Muscle layer of colon (tissue), 2 donors: Measurements from ENCODE around the gene ELOB.

ENCODE experiments used
- H3K27ac ChIP-seq: one replicate; pipeline ENCODE4 v1.7.0; 2013; ENCODE audit warnings: low read depth, mild to moderate bottlenecking, low read length, moderate library complexity
- H3K27me3 ChIP-seq, 2 donors: one replicate each; pipeline ENCODE4 v1.7.0; 2013; ENCODE audit warnings: low read length in 2 of 2, mild to moderate bottlenecking in 2 of 2; ENCODE audit not compliant: insufficient read depth in 2 of 2, control insufficient read depth in 1 of 2
- H3K36me3 ChIP-seq: one replicate; pipeline ENCODE4 v1.7.0; 2013; ENCODE audit warnings: mild to moderate bottlenecking, low read length; ENCODE audit not compliant: insufficient read depth
- H3K4me1 ChIP-seq: one replicate; pipeline ENCODE4 v1.7.0; 2013; ENCODE audit warnings: mild to moderate bottlenecking, low read length; ENCODE audit not compliant: insufficient read depth
- H3K4me3 ChIP-seq, 2 donors: one replicate each; pipeline ENCODE4 v1.7.0; 2013; ENCODE audit warnings: low read length in 2 of 2, low read depth in 1 of 2, mild to moderate bottlenecking in 1 of 2, moderate library complexity in 1 of 2
- H3K9ac ChIP-seq: one replicate; pipeline ENCODE4 v1.7.0; 2013; ENCODE audit warnings: low read length
- H3K9me3 ChIP-seq: one replicate; pipeline ENCODE4 v1.7.0; 2013; ENCODE audit warnings: mild to moderate bottlenecking, low read length
- donor health status: abdominal sarcoma.
- donor health status: Adenocarcinoma of cecum.

ELOB gene

GRCh38 chr16:2818272-2818876 is 41.3 kb upstream of the ELOB start:
- Histone ChIP-seq H3K9ac (no peak overlapping the region), H3K4me3 (no peak overlapping the region), H3K9me3 (no peaks in the 10 kb centered on the region), H3K36me3 (no peaks in the 10 kb centered on the region), H3K27ac (no peak overlapping the region), H3K27me3 (peaks cover 0 to 7% of the 10 kb centered on the region in 2 donors), H3K4me1 (no peaks in the 10 kb centered on the region)

- Histone ChIP-seq H3K36me3 (no peaks in the 10 kb centered on the region), H3K4me1 (no peaks in the 10 kb centered on the region), H3K9me3 (no peaks in the 10 kb centered on the region), H3K27me3 (peaks cover 0 to 7% of the 10 kb centered on the region in 2 donors), H3K4me3 (no peak overlapping the region), H3K9ac (no peak overlapping the region), H3K27ac (no peak overlapping the region)
Measured at GRCh38 chr16:2817340-2818271, 40.5 kb upstream of the ELOB start.

- H3K36me3 ChIP-seq, result no peaks in the 10 kb centered on the region
- peaks cover 0 to 7% of the 10 kb centered on the region in 2 donors for H3K27me3 ChIP-seq
- no peak within 1 kb of the TSS for H3K27ac ChIP-seq
- H3K4me1 ChIP-seq, result no peaks in the 10 kb centered on the region
- no peaks in the 10 kb centered on the region for H3K9me3 ChIP-seq
- no peak within 1 kb of the TSS for H3K9ac ChIP-seq
- no peak within 1 kb of the TSS for H3K4me3 ChIP-seq
Measured at GRCh38 chr16:2816751-2817339, 39.8 kb upstream of the ELOB start, which contains the start of gene PRSS21. Gene PRSS21, plus strand, starts transcription at chr16:2817237. Its CDS starts 32 bp downstream, at chr16:2817269.

DNA sequence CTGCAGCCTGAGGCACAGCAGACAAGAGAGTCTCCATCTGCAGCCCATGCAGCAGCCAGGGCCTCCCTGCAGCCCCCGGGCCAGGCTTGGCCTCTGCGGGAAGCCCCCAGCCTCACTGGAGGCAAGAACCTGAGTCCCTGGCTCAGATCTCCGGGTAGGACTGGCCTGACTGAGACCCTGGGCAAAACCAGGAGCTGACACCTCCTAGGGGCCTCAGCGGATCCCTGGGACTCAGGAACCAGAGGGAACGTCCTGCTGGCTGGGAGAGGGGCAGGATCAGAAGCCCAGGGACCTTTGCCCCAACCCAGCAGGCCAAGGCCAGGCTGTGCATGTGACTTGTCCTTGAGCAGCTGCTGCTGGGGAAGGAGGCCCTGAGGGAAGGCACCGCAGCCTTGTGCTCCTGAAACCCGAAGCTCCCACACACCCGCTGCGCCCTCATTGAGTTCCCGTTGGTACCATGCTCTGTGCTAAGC is 38.3 kb upstream of the ELOB start:
- Histone ChIP-seq H3K27me3 (peaks cover 0 to 7% of the 10 kb centered on the region in 2 donors), H3K36me3 (no peaks in the 10 kb centered on the region), H3K4me1 (no peaks in the 10 kb centered on the region), H3K27ac (no peak overlapping the region), H3K9ac (no peak overlapping the region), H3K9me3 (no peaks in the 10 kb centered on the region), H3K4me3 (no peak overlapping the region)

DNA sequence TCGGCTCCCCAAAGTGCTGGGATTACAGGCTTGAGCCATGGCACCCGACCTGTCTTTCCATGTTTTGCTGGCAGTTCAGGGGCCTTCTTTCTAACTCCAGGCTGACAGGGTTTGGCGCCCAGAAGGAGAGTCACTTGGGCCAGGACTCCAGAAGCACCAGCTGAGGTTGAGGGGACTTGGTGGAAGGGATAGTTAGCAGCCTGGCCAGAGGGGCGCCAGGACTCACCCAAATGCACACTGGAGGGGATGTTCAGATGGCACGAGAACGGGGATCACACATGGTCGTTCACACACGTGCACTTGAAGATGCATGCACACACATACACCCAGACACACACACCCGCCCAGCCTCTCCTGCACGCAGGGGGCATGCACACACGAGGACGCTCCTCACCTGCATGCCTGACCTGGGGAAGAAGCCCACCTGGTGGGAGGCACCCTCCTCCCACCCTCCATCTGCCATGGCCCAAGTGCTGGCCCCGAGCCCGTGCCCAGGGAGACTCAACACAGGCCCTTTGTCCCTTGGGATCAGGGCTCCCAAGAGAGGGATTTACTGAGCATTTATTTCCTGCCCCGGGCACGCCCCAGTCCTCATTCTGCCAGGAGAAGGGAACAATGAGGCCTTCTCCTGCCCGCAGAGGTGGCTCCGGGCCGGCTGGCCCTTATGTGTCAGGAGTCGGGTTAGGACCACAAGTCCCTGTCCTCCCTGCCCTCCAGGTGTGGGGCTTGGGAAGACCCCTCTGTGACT is 37.6 kb upstream of the ELOB start:
- no peaks in the 10 kb centered on the region for H3K4me1 ChIP-seq
- H3K9ac ChIP-seq, result no peak overlapping the region
- no peak overlapping the region for H3K4me3 ChIP-seq
- H3K9me3 ChIP-seq, result no peaks in the 10 kb centered on the region
- H3K27me3 ChIP-seq, result peaks cover 0 to 7% of the 10 kb centered on the region in 2 donors
- H3K36me3 ChIP-seq, result no peaks in the 10 kb centered on the region
- no peak overlapping the region for H3K27ac ChIP-seq

DNA sequence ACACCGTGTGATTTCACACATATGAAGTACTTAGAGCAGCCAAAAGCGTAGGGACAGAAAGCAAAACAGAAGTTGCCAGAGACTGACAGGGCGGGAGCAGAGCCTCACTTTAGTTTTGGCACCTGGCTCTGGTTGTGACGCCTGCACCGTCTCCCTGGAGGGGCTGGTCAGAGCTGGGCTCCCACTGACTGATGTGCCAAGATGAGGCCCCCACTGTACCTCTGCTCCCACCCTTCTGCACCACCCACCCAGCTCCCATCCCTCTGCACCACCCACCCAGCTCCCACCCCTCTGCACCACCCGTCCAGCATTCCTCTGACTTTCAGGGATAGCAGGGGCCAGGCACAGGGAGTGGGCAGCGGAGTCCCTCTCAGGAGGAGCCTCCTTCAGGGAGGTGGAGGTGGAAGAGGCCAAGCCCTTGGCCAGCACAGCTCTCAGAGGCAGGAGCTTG is 36.7 kb upstream of the ELOB start:
- H3K9ac ChIP-seq, result no peak overlapping the region
- H3K27me3 ChIP-seq, result peaks cover 0 to 7% of the 10 kb centered on the region in 2 donors
- H3K4me1 ChIP-seq, result no peaks in the 10 kb centered on the region
- H3K4me3 ChIP-seq, result no peak overlapping the region
- no peaks in the 10 kb centered on the region for H3K36me3 ChIP-seq
- H3K27ac ChIP-seq, result no peak overlapping the region
- H3K9me3 ChIP-seq, result no peaks in the 10 kb centered on the region

DNA sequence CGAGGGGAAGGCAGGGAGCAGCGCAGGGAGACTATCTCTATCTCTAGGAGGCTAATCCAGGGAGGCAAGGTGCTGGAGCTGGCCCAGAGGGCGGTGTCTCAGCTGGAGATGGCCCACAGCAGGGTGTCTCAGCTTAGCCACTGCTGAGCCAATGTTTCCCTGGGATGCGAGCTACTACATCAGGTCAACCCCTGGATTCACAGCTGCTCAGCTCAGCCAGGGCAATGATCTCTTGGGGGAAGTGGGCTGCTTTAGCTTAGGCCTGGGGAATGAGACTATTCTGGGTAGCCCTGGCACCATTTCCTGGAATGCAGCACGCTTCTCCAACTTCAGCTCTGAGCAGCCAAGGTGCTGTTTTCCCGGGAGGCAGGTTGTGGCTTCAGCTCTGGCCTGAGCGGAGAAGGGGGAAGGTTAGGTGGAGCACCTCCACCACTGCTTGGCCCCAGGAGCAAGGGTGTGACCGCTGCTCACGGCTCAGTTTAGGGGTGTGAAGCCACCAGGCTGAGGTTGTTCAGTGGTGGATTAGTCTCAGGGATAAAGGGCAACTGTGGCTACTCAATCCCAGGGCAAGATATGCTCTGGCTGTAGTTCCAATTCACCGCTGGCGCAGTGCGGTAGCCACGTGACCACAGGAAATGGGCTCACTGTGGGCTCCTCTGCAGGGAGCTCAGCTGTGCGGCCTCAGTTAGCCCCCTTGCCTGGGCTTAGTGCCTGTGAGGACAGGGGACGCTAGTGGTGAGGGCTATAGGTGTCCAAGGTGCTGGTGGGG is 34.8 kb upstream of the ELOB start:
- Histone ChIP-seq H3K27ac (no peak overlapping the region), H3K4me3 (no peak overlapping the region), H3K9me3 (no peaks in the 10 kb centered on the region), H3K9ac (no peak overlapping the region), H3K27me3 (peaks cover 0 to 7% of the 10 kb centered on the region in 2 donors), H3K36me3 (no peaks in the 10 kb centered on the region), H3K4me1 (no peaks in the 10 kb centered on the region)

DNA sequence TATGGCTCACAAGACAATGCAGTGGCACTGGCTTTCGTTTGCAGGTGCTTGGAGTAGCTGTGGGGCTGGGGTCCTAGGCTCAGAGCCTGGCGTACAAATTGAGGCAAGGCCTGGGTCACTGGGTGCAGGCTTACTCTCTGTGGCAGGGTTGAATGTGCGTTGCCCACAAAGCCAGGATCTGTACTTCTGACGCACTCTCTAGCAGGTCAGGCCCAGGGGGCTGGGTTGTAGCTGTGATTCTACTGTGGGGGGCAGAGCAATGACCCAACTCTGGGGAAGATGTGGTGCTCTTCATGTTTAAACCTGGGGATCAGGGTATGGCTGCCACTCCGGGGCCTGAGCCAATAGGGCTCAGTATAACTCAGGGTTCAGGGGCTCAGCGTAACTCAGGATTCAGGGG is 33.6 kb upstream of the ELOB start:
- peaks cover 0 to 7% of the 10 kb centered on the region in 2 donors for H3K27me3 ChIP-seq
- H3K27ac ChIP-seq, result no peak overlapping the region
- H3K36me3 ChIP-seq, result no peaks in the 10 kb centered on the region
- no peaks in the 10 kb centered on the region for H3K4me1 ChIP-seq
- H3K9ac ChIP-seq, result no peak overlapping the region
- H3K4me3 ChIP-seq, result no peak overlapping the region
- H3K9me3 ChIP-seq, result no peaks in the 10 kb centered on the region

DNA sequence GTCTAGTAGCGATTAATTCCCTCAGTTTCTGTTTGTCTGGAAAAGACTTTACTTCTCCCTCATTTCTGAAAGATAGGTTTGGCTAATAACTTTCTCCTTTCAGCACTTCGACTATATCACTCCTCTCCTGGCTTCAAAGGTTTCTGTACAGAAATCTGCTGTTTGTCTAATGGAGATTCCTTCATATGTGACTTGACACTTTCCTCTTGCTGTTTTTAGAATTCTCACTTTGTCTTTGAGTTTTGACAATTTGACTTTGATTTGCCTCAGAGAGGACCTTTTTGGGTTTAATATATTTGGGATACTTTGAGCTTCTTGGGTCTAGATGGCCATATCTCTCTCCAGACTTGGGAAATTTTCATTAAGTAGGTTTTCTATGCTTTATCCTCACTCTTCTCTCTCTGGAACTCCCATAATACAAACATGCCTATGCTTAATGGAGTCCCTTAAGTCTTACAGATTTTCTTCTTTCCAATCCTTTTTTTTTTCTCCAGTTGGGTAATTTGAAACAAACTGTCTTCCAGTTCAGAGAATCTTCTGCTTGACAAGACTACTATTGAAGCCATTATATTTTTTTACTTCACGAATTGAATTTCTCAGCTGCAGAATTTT is 32.2 kb upstream of the ELOB start:
- H3K9me3 ChIP-seq, result no peaks in the 10 kb centered on the region
- no peak overlapping the region for H3K27ac ChIP-seq
- H3K36me3 ChIP-seq, result no peaks in the 10 kb centered on the region
- H3K27me3 ChIP-seq, result peaks cover 0 to 5% of the 10 kb centered on the region in 2 donors
- H3K4me1 ChIP-seq, result no peaks in the 10 kb centered on the region
- no peak overlapping the region for H3K9ac ChIP-seq
- no peak overlapping the region for H3K4me3 ChIP-seq

- H3K9ac ChIP-seq, result no peak overlapping the region
- no peak overlapping the region for H3K4me3 ChIP-seq
- no peak overlapping the region for H3K27ac ChIP-seq
- H3K4me1 ChIP-seq, result no peaks in the 10 kb centered on the region
- H3K27me3 ChIP-seq, result peaks cover 0 to 5% of the 10 kb centered on the region in 2 donors
- no peaks in the 10 kb centered on the region for H3K36me3 ChIP-seq
- H3K9me3 ChIP-seq, result no peaks in the 10 kb centered on the region
Measured at GRCh38 chr16:2808181-2808580, 31.1 kb upstream of the ELOB start.
